ENCODE data around the gene PIPOX.
A peak's percentile ranks its signal among the peaks of the same experiment; 100 is the strongest.

Gene PIPOX

GRCh38 chr17:29042679-29043538 lies at the start of gene PIPOX:
PIPOX (plus strand) TSS chr17:29043141; CDS start chr17:29043226, 85 bp downstream.
- DNase-seq (ENCODE audit: low read depth in 2 of 2), result no peak

GRCh38 chr17:28993645-28994426 lies 49.1 kb upstream of the PIPOX start:
- no peak for DNase-seq (ENCODE audit: low read depth in 2 of 2)

GRCh38 chr17:28996554-28997096 lies 46.3 kb upstream of the PIPOX start:
- DNase-seq (ENCODE audit: low read depth in 2 of 2), result no peak

DNA sequence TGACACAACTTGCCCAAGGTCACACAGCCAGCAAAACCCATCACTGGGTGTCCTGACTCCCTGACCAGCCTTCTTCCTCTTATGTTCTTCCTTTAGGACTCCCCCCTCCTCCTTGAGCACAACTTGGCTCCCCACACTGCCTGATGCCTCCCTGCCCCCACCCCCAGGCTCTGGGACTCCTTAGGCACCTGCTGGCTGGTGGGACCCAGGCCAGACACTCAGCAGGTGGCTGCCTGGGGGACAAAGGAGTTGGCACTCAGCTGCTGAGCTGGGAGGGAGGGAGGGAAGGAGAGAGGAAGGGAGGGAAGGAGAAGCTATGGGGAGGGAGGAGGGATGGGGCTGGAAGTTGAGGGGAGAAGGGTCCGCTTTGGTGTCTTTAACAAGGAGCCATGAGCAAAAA lies 45.1 kb upstream of the PIPOX start:
- no peak for DNase-seq (ENCODE audit: low read depth in 2 of 2)

DNA sequence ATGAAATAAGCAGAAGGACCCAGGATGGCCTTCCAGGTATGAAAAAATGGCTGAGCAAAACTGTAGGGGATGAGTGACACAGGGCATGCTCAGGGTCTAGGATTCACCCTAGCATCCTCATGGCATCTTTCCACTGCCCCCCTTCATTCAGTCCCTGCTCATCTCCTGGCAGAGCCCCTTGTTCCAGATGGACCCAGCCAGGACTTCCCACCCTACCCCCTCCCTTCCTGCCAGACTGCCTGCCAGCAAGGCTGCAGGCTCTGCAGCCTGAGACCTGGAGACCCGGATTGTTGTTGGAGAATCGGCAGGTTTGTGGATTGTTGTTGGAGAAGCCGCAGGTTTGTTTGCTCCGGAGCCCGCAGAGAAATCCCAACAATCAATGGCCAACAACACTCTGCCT lies 43.7 kb upstream of the PIPOX start:
- DNase-seq (ENCODE audit: low read depth in 2 of 2), result no peak

DNA sequence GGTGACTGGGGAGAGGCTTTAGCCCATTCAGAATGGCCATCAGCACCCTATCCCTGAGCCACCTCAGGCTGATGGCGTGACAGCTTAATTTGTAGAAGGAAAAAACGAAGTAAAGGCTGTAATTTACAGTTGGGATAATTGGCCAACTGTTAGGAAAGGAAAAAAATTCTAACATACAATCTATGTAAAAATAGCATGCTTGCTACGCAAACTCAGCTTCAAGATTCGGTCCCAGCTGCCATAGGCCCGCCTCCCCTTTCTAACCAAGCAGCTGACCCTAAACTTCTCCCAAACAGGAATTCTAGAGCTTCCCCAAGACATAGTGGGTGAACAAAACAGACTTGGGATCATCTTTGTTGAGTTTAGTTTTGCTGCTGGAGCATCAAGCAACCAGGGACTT lies 42.0 kb upstream of the PIPOX start:
- no peak for DNase-seq (ENCODE audit: low read depth in 2 of 2)

DNA sequence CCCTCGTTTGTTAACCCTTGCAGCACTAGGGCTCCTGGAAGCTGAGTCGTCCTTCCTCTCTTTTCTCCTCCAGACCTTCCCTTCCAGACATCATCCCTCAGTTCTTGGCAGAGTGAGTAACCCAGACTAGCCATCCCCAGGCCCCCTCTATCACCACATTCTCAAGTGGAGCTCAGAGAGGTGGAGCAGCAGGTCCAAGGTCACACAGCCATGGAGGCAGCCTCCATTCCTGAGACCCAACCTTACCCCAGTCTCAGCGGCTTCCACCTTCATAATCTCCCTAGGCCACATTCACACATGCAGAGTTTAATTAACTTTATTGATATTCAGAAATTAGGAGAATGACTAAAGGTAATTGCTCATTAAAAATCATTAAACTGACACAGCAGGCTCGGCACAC lies 40.1 kb upstream of the PIPOX start:
- DNase-seq (ENCODE audit: low read depth in 2 of 2), result no peak

DNA sequence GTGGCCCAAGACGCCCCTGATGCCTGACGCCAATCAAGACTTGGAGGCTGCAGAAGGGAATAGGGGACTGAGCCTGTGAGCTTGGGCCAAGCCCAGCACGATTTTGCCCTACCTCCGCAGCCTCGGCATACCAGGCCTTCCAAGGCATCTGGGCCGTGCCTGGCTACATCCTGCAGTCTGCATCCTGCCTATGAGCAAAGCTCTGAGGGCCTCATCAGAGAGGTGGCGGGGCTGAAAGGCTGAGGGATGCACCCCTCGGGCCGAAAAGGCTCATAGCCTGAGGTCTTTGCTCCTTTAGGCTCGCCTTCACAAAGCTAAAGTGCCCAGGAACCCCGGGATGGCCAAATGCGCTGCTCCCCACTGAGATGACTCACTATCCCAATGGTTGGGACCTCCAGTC lies 39.7 kb upstream of the PIPOX start:
- DNase-seq (ENCODE audit: low read depth in 2 of 2), result no peak

DNA sequence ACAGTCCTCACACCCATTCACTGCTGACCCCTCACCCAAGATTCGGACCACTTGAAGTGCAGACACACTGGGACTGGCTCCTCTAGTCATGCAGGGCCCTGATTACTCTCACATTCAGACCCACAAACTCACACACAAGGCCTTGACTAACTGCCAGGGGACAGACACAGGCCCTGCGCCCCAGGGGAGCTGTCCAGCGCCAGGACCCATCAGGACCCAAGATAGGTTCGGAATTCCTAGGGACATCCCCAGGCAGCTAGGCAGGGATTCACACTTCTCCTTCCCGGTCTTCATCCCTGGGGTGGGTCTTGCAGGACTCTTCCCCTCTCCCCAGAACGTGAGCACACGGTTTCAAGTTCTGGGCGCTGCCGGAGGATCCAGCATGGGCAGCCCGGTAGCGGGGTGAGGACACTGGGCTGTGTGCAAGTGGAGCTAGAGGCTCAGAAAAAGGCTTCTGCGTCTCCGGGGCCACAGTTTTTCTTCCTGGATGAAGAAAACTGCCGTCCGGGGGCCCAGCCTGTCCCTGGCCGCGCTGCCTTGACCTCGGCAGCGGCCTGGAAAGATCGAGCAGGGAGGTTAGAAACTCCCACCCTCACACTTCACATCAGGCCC lies 38.8 kb upstream of the PIPOX start:
- no peak for DNase-seq (ENCODE audit: low read depth in 2 of 2)

DNA sequence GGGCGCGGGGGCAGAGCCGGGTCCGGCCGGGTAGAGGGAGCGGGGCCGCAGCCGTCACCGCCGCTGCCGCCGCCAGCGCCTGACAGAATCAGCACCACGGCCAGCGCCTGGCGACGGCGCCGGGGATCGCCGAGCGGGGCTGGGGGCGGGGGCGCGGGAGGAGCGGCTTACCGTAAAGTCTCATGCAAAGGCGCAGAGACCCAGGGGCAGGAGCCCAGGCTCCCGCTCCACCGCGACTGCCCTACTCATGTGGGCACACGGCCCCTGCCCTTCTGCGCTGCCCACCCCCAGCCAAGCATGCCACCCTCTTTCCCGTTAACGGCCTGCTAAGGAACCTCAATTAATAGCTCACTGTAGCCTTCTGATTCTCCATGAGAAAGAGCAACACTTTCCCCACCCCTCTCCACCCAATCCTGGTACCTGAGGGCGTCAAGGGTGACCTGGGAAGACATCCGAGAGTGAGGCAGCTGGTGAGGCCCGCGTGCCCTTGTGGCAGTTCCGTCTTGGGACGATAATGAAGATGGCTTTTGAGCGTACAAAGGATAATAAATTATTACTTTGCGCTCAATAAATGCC lies 36.9 kb upstream of the PIPOX start, which contains the start of gene SEZ6:
TSS of gene SEZ6 (minus strand) at position 98 of the 576 bp plus-strand sequence. CDS start 164 bp downstream, outside the sequence.
- peak; percentile 36 to 70 for DNase-seq (ENCODE audit: low read depth in 2 of 2)

DNA sequence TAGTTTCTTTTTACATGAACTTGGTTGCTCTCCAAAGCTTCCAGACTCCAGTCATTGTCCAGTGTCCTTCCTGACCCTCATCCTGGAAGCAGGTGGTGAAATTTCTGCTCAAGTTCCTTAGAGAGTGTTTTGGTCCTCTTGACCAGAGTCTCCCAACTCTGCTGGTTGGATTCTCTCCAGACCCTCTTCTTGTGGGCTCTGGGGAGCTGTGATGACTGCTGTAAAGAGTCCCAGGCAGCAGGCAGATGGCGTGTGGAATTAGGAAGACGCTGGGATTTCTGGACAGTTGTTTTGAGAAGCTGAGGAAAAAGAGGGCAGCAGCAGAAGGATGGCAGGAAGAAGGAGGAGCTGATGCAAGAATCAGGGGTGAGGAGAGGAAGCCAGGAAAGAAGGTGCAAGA lies 35.5 kb upstream of the PIPOX start:
- no peak for DNase-seq (ENCODE audit: low read depth in 2 of 2)

DNA sequence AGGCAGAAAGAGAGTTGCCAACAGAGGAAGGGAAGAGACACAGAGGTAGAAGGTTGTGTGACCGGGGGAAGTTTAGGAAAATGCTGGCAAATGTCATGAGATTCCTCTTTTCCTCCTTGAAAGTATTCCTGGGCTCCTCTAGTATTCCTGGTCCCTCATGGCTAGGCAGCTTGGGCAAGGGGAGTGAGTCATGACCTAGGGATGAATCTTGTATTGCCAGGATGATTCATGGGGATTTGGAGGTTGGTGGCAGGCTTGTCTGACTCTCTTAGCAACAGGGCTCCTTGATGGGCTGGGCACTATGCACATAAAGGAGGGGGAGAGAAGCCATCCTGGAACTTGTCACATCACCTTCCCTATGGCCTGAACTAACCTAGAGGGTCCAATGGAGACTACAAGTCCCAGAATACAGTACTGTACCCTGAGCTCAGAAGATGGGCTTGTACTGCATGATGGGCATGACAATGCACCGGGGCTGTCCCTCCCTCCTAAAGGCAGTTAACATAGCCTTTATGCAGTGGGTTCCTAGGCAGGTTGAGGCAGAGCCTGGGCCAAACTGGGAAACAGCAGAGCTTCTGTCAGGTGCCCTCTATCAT lies 35.0 kb upstream of the PIPOX start:
- no peak for DNase-seq (ENCODE audit: low read depth in 2 of 2)

- DNase-seq (ENCODE audit: low read depth in 2 of 2), result no peak
Measured at GRCh38 chr17:29008591-29008990, 34.4 kb upstream of the PIPOX start.

DNA sequence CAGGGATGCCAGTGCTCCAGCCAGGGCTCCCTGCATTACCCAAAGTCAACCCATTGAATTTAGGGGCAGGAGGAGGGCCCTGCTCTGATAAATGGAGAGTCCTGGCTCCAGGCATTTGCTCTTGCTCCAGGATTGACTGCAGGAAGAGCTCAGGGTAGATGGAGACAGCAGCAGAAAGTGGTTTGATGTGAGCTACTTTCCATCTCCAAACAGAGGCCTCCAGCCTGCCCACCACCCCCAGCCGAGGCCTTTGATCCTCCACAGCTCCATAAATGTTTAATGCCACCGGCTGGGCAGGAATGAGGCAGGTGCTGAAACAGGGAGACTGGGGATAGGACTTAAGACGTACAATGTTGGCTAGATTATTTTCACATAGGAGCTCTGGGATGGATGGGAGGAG lies 32.8 kb upstream of the PIPOX start:
- no peak for DNase-seq (ENCODE audit: low read depth in 2 of 2)

DNA sequence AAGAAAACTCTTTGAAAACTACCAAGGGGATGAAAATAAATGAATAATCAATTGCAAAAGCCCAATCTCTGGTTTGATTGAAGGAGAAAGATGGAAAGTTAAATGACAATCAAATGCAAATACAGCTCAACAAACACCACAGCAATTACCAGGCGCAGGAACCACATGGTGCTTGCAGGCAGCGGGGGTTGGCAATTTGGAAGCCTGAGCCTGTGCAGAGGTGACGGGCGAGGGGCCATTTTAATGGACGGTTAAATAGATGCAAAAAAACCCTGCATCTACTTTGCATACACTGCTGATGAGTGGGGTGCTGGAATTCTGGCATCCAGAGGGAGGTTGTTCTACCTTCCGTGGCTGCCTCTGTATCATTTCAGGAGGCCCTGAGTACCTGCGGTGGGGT lies 32.4 kb upstream of the PIPOX start:
- DNase-seq (ENCODE audit: low read depth in 2 of 2), result no peak

DNA sequence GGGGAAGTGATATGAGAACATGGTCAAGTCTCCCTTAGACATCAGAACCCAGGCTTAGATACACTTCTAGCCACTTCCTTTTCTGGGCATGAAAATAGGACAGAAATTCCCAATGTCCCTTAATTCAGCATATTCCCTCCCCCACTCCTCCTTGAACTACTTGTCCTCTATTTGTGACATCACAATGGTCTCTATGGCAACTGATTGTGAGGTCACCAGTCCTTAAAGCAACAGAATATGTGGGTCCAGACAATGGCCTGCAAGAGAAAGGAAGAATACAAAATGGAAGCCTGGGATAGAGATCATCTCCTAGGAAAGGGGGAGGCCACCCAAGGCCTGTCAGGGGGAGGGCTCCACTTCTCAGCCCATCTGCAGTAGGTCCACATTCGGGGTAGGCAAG lies 30.4 kb upstream of the PIPOX start:
- no peak for DNase-seq (ENCODE audit: low read depth in 2 of 2)

GRCh38 chr17:29014716-29015115 lies 28.2 kb upstream of the PIPOX start:
- no peak for DNase-seq (ENCODE audit: low read depth in 2 of 2)

- DNase-seq (ENCODE audit: low read depth in 2 of 2), result no peak
Measured at GRCh38 chr17:29016345-29017210, 26.4 kb upstream of the PIPOX start.

GRCh38 chr17:29018788-29019474 lies 24.0 kb upstream of the PIPOX start:
- no peak for DNase-seq (ENCODE audit: low read depth in 2 of 2)
